ENCODE results near the gene TTC39C. TPM values are rescaled to one million over a fixed set of nuclear protein-coding genes. Genes with fewer than 3 reads are reported as not detected.
"Not testable (repeated sequence)": the region's sequence is repeated elsewhere in the genome, so short reads cannot be mapped to it uniquely, and the experiment has no call there.

TTC39C gene
- total and polyA plus RNA-seq, 10 donors, result 15.4 to 52.3 (median 29.3) TPM

DNA sequence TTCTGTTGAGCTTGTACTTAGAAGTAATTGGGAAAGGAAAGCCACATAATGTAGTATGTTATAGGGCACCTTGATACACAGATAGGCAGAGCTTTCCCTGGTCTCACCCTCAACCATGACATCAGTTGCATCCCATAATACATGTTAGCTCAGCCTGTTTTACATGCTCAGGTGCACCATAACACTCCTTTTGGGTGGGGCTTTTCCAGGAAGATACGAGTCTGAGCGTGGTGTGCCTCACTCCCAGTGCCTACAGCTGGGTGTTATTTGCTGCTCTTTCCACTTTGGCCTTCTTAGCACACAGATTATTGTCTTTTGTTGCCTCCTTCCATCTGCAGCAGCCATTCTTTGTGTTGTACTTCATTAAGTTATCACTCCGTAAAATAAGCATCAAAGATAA, 11.9 kb downstream of the TTC39C start:
- Histone ChIP-seq H3K9me3 (no peaks in the 10 kb centered on the region), H3K27ac (peak overlapping the region in 1 of 8 donors; percentile 27), H3K4me3 (no peak overlapping the region), H3K36me3 (peaks cover 0 to 11% (median 0%) of the 10 kb centered on the region in 6 donors), H3K4me1 (peaks cover 8 to 80% (median 48%) of the 10 kb centered on the region in 6 donors), H3K27me3 (replicated peaks in 1 of 7) (no peaks in the 10 kb centered on the region)
- no peak for DNase-seq
- TF ChIP-seq, protein P1, sequence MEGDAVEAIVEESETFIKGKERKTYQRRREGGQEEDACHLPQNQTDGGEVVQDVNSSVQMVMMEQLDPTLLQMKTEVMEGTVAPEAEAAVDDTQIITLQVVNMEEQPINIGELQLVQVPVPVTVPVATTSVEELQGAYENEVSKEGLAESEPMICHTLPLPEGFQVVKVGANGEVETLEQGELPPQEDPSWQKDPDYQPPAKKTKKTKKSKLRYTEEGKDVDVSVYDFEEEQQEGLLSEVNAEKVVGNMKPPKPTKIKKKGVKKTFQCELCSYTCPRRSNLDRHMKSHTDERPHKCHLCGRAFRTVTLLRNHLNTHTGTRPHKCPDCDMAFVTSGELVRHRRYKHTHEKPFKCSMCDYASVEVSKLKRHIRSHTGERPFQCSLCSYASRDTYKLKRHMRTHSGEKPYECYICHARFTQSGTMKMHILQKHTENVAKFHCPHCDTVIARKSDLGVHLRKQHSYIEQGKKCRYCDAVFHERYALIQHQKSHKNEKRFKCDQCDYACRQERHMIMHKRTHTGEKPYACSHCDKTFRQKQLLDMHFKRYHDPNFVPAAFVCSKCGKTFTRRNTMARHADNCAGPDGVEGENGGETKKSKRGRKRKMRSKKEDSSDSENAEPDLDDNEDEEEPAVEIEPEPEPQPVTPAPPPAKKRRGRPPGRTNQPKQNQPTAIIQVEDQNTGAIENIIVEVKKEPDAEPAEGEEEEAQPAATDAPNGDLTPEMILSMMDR (IDR thresholded peaks at IDR 0.05 in 8 of 11, conservative IDR thresholded peaks at IDR 0.05 in 3 of 11), result no peak
- TF ChIP-seq POLR2AphosphoS5 (IDR thresholded peaks at IDR 0.05) (no peak), POLR2A (IDR thresholded peaks at IDR 0.05) (no peak)
- intact Hi-C loops (cut with DNase I; ENCODE audit: low total_unique reads), result no loop called here
- 90 to 100% (median 93%) methylated on average over 3 of the region's 3 CpGs for WGBS, 5 donors

DNA sequence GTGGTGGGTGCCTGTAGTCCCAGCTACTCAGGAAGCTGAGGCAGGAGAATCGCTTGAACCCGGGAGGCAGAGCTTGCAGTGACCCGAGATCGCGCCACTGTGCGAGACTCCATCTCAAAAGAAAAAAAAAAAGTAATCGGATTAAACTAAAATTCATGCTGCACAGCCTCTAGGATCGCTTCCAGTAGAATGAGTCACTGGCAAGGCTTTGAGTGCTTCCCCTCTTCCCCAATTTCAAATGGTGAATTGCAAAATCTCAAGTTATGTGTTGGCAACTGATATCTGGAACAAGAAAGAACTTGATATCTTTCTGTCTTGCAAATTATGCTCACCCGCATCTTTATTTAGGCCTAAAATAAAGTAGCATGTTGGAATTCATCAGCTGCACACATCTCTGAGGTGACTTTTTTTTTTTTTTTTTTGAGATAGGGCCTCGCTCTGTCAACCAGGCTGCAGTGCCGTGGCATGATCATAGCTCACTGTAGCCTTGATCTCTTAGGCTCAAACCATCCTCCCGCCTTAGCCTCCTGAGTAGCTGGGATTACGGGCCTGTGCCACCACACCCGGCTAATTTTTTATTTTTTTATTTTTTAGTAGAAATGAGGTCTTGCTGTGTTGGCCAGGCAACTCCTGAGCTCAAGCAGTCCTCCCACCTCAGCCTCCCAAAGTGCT, 12.7 kb downstream of the TTC39C start:
- Histone ChIP-seq H3K27me3 (replicated peaks in 1 of 7) (no peaks in the 10 kb centered on the region), H3K9me3 (no peaks in the 10 kb centered on the region), H3K36me3 (peaks cover 0 to 11% (median 0%) of the 10 kb centered on the region in 6 donors), H3K27ac (peak overlapping the region in 4 of 8 donors; percentile 9 to 30 (median 17)), H3K4me3 (no peak overlapping the region), H3K4me1 (peaks cover 1 to 80% (median 40%) of the 10 kb centered on the region in 6 donors)
- intact Hi-C loops (cut with DNase I; ENCODE audit: low total_unique reads), result no loop called here
- DNase-seq, result no peak
- WGBS, 5 donors, result 67 to 82% (median 69%) methylated on average over 14 of the region's 14 CpGs
- no peak for TF ChIP-seq POLR2A (IDR thresholded peaks at IDR 0.05)

DNA sequence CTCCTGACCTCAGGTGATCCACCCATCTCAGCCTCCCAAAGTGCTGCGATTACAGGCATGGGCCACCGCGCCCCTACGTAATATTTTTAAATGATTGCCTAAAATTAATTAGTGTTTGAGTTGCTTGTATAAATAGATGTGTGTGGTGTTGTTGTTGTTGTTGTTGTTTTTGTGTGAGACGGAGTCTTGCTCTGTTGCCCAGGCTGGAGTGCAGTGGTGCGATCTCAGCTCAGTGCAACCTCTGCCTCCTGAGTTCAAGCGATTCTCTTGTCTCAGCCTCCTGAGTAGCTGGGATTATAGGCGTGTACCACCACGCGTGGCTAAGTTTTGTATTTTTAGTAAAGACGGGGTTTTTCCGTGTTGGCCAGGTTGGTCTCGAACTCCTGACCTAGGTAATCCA, 14.4 kb downstream of the TTC39C start:
- DNase-seq; H3K27me3 ChIP-seq (replicated peaks in 1 of 7); H3K27ac ChIP-seq; H3K36me3 ChIP-seq; intact Hi-C loops (cut with DNase I; ENCODE audit: low total_unique reads); H3K4me3 ChIP-seq; H3K9me3 ChIP-seq: not testable (repeated sequence)
- peaks cover 0 to 68% (median 31%) of the 10 kb centered on the region in 6 donors for H3K4me1 ChIP-seq
- WGBS, 5 donors, result 92 to 97% (median 96%) methylated on average over 13 of the region's 13 CpGs

DNA sequence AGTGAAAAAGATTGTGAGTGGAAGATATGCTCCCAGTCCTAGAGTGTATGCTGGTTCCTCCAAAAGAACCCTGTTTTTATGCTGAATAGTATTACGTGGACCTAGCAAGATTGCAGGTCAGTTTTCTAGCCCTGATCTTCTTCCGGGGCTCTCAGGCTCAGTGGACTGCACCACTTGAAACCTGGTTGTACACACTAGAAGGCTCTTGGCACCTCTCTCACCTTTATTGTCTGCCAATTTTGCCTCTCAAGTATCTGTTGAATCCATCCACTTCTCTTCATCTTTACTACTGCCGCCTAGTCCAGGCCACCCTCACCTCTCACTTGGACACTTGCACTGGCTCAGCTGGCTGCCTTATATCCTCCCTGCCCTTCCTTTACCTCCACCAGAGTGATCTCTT, 16.8 kb downstream of the TTC39C start:
- DNase-seq, result no peak
- no peaks in the 10 kb centered on the region for H3K27me3 ChIP-seq (replicated peaks in 1 of 7)
- no peak overlapping the region for H3K4me3 ChIP-seq
- H3K27ac ChIP-seq, result no peak overlapping the region
- intact Hi-C loops (cut with DNase I; ENCODE audit: low total_unique reads), result no loop called here
- H3K36me3 ChIP-seq, result no peaks in the 10 kb centered on the region
- peaks cover 0 to 51% (median 17%) of the 10 kb centered on the region in 6 donors for H3K4me1 ChIP-seq
- WGBS, 5 donors, result 95 to 99% (median 97%) methylated on average over 3 of the region's 3 CpGs
- H3K9me3 ChIP-seq, result no peaks in the 10 kb centered on the region
- TF ChIP-seq, protein P1 (IDR thresholded peaks at IDR 0.05 in 8 of 11, conservative IDR thresholded peaks at IDR 0.05 in 3 of 11), result no peak
- TF ChIP-seq POLR2AphosphoS5 (IDR thresholded peaks at IDR 0.05) (no peak), POLR2A (IDR thresholded peaks at IDR 0.05) (no peak)

DNA sequence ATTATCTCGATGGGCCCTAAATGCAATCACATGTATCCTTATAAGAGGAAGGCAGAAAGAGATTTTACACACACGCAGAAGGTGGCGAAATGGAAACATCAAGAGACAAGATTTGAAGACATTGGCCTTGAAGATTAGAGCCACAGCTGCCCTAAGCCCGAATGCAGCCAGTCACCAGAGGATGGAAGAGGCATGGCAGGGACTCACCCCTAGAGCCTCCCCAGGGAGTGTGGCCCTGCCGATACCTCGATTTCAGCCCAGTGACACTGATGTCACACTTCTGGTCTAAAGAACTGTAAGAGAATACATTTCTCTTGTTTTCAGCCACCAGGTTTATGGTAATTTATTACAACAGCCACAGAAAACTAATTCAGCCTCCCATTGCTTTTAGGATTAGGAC, 17.4 kb downstream of the TTC39C start:
- DNase-seq, result no peak
- Histone ChIP-seq H3K4me3 (no peak overlapping the region), H3K4me1 (peaks cover 0 to 45% (median 12%) of the 10 kb centered on the region in 6 donors), H3K27me3 (replicated peaks in 1 of 7) (no peaks in the 10 kb centered on the region), H3K9me3 (no peaks in the 10 kb centered on the region), H3K36me3 (no peaks in the 10 kb centered on the region), H3K27ac (no peak overlapping the region)
- intact Hi-C loops (cut with DNase I; ENCODE audit: low total_unique reads), result no loop called here
- TF ChIP-seq POLR2AphosphoS5 (IDR thresholded peaks at IDR 0.05) (no peak), POLR2A (IDR thresholded peaks at IDR 0.05) (no peak)
- TF ChIP-seq, protein P1 (IDR thresholded peaks at IDR 0.05 in 8 of 11, conservative IDR thresholded peaks at IDR 0.05 in 3 of 11), result no peak
- WGBS, 5 donors, result 85 to 88% (median 86%) methylated on average over 6 of the region's 6 CpGs
